ENCODE results near the gene DNAJC24.
A peak's percentile ranks its signal among the peaks of the same experiment; 100 is the strongest.
"Not testable (repeated sequence)": the region's sequence is repeated elsewhere in the genome, so short reads cannot be mapped to it uniquely, and the experiment has no call there.

Gene DNAJC24

GRCh38 chr11:31369348-31370329 is at the start of gene DNAJC24, which contains the start of gene DCDC1:
Gene DNAJC24 (plus strand): TSS chr11:31369860. CDS start chr11:31370749, 889 bp downstream.
Gene DCDC1 (minus strand): TSS chr11:31369739. CDS start chr11:31328280, 41,459 bp downstream.
- peak within 1 kb of the TSS; percentile 88 for H3K4me2 ChIP-seq
- H3K27me3 ChIP-seq = no peaks in the 10 kb centered on the region
- H3K4me1 ChIP-seq = peaks cover 11% of the 10 kb centered on the region
- TF ChIP-seq Cebpa-rat (IDR thresholded peaks at IDR 0.05) = no peak
- peak within 1 kb of the TSS; percentile 75 for H3K4me3 ChIP-seq
- H4K20me1 ChIP-seq = no peaks in the 10 kb centered on the region
- H3K36me3 ChIP-seq = no peaks in the 10 kb centered on the region
- peak within 1 kb of the TSS; percentile 45; the same call in 1 of the 2 replicates for H3K27ac ChIP-seq
- peak within 1 kb of the TSS; percentile 83 for H3K9ac ChIP-seq
- no peaks in the 10 kb centered on the region for H3K9me3 ChIP-seq

GRCh38 chr11:31321494-31321893 is 48.2 kb upstream of the DNAJC24 start:
- H3K27ac ChIP-seq, H3K36me3 ChIP-seq, H3K4me2 ChIP-seq, H3K4me3 ChIP-seq, H3K27me3 ChIP-seq, H3K9me3 ChIP-seq, H4K20me1 ChIP-seq, H3K4me1 ChIP-seq, H3K9ac ChIP-seq: not testable (repeated sequence)

- Histone ChIP-seq H4K20me1 (no peaks in the 10 kb centered on the region), H3K4me3 (no peak overlapping the region), H3K36me3 (no peaks in the 10 kb centered on the region), H3K27ac (no peak overlapping the region), H3K4me2 (no peak overlapping the region), H3K9ac (no peak overlapping the region), H3K9me3 (no peaks in the 10 kb centered on the region), H3K27me3 (no peaks in the 10 kb centered on the region), H3K4me1 (no peaks in the 10 kb centered on the region)
- no peak for TF ChIP-seq Cebpa-rat (IDR thresholded peaks at IDR 0.05)
Observed at GRCh38 chr11:31323145-31323544, 46.5 kb upstream of the DNAJC24 start.

- Histone ChIP-seq H3K9ac (no peak overlapping the region), H3K4me2 (no peak overlapping the region), H3K4me3 (no peak overlapping the region), H3K27me3 (no peaks in the 10 kb centered on the region), H3K36me3 (no peaks in the 10 kb centered on the region), H3K9me3 (no peaks in the 10 kb centered on the region), H3K4me1 (no peaks in the 10 kb centered on the region), H4K20me1 (no peaks in the 10 kb centered on the region), H3K27ac (no peak overlapping the region)
- no peak for TF ChIP-seq Cebpa-rat (IDR thresholded peaks at IDR 0.05)
Observed at GRCh38 chr11:31325160-31325559, 44.5 kb upstream of the DNAJC24 start.

GRCh38 chr11:31326470-31327148 is 43.1 kb upstream of the DNAJC24 start:
- no peak overlapping the region for H3K27ac ChIP-seq
- H3K4me3 ChIP-seq = no peak overlapping the region
- no peak for TF ChIP-seq Cebpa-rat (IDR thresholded peaks at IDR 0.05)
- H3K9ac ChIP-seq = no peak overlapping the region
- no peaks in the 10 kb centered on the region for H3K27me3 ChIP-seq
- H3K4me2 ChIP-seq = no peak overlapping the region
- H4K20me1 ChIP-seq = no peaks in the 10 kb centered on the region
- H3K4me1 ChIP-seq = no peaks in the 10 kb centered on the region
- H3K36me3 ChIP-seq = no peaks in the 10 kb centered on the region
- H3K9me3 ChIP-seq = no peaks in the 10 kb centered on the region

- TF ChIP-seq Cebpa-rat (IDR thresholded peaks at IDR 0.05) = no peak
- H3K4me2 ChIP-seq = no peak overlapping the region
- H3K9me3 ChIP-seq = no peaks in the 10 kb centered on the region
- no peaks in the 10 kb centered on the region for H3K36me3 ChIP-seq
- H3K4me1 ChIP-seq = no peaks in the 10 kb centered on the region
- H4K20me1 ChIP-seq = no peaks in the 10 kb centered on the region
- no peaks in the 10 kb centered on the region for H3K27me3 ChIP-seq
- H3K27ac ChIP-seq = no peak overlapping the region
- H3K4me3 ChIP-seq = no peak overlapping the region
- H3K9ac ChIP-seq = no peak overlapping the region
Observed at GRCh38 chr11:31327417-31327816, 42.2 kb upstream of the DNAJC24 start.

- H3K9ac ChIP-seq = no peak overlapping the region
- no peaks in the 10 kb centered on the region for H4K20me1 ChIP-seq
- H3K4me1 ChIP-seq = no peaks in the 10 kb centered on the region
- H3K9me3 ChIP-seq = no peaks in the 10 kb centered on the region
- H3K4me2 ChIP-seq = no peak overlapping the region
- no peak overlapping the region for H3K27ac ChIP-seq
- no peak for TF ChIP-seq Cebpa-rat (IDR thresholded peaks at IDR 0.05)
- no peak overlapping the region for H3K4me3 ChIP-seq
- no peaks in the 10 kb centered on the region for H3K27me3 ChIP-seq
- no peaks in the 10 kb centered on the region for H3K36me3 ChIP-seq
Observed at GRCh38 chr11:31328697-31329096, 41.0 kb upstream of the DNAJC24 start.

GRCh38 chr11:31337806-31338205 is 31.9 kb upstream of the DNAJC24 start:
- Histone ChIP-seq H3K27ac (no peak overlapping the region), H3K27me3 (no peaks in the 10 kb centered on the region), H3K9me3 (0 out of 2 replicates have a peak, but pooled peaks cover 6% of the 10 kb centered on the region), H3K36me3 (no peaks in the 10 kb centered on the region), H3K4me1 (peaks cover 18% of the 10 kb centered on the region), H3K4me2 (peak overlapping the region; percentile 17; the same call in 1 of the 2 replicates), H3K4me3 (no peak overlapping the region), H4K20me1 (no peaks in the 10 kb centered on the region), H3K9ac (no peak overlapping the region)
- no peak for TF ChIP-seq Cebpa-rat (IDR thresholded peaks at IDR 0.05)

GRCh38 chr11:31340903-31341572 is 28.6 kb upstream of the DNAJC24 start:
- Histone ChIP-seq H3K9me3 (no peaks in the 10 kb centered on the region), H4K20me1 (no peaks in the 10 kb centered on the region), H3K36me3 (no peaks in the 10 kb centered on the region), H3K4me1 (peaks cover 18% of the 10 kb centered on the region), H3K4me2 (no peak overlapping the region), H3K27me3 (no peaks in the 10 kb centered on the region), H3K27ac (no peak overlapping the region), H3K9ac (no peak overlapping the region), H3K4me3 (no peak overlapping the region)
- no peak for TF ChIP-seq Cebpa-rat (IDR thresholded peaks at IDR 0.05)
